Neural cell (in vitro differentiated cells): Measurements from ENCODE around the gene ADCY6.

Source experiments
- CTCF ChIP-seq: fragments of 450-650 bp; IDR thresholded peaks from 2 replicates; pipeline ENCODE4 v1.5.1; 2014; ENCODE audit warnings: antibody characterized with exemption, mild to moderate bottlenecking, moderate library complexity; ENCODE audit not compliant: poor library complexity, severe bottlenecking
- EP300 ChIP-seq: fragments of 450-650 bp; conservative IDR thresholded peaks from 2 replicates; pipeline ENCODE4 v1.6.1; 2014; ENCODE audit warnings: antibody characterized with exemption, mild to moderate bottlenecking, moderate library complexity; ENCODE audit not compliant: poor library complexity, severe bottlenecking
- EZH2 ChIP-seq: fragments of 200-600, 300-800 bp; shearing (Covaris generic), sonication (generic); IDR thresholded peaks from 2 replicates; pipeline ENCODE4 v1.6.1; 2014; ENCODE audit warnings: antibody characterized with exemption, low read length, borderline replicate concordance, mild to moderate bottlenecking; ENCODE audit not compliant: insufficient read depth, poor library complexity, severe bottlenecking
- MXI1 ChIP-seq: fragments of 450-650 bp; conservative IDR thresholded peaks from 2 replicates; pipeline ENCODE4 v1.6.1; 2014; ENCODE audit warnings: antibody characterized with exemption, mild to moderate bottlenecking; ENCODE audit not compliant: poor library complexity, severe bottlenecking
- POLR2AphosphoS5 ChIP-seq: IDR thresholded peaks from 2 replicates; pipeline ENCODE4 v1.6.1; 2012
- RAD21 ChIP-seq: fragments of 450-650 bp; conservative IDR thresholded peaks from 2 replicates; pipeline ENCODE4 v1.6.1; 2014; ENCODE audit warnings: antibody characterized with exemption, mild to moderate bottlenecking, moderate library complexity
- TAF1 ChIP-seq: IDR thresholded peaks from 2 replicates; pipeline ENCODE4 v1.6.1; 2012; ENCODE audit warnings: low read depth
- TF ChIP-seq, protein P1 (sequence below): IDR thresholded peaks from 2 replicates; pipeline ENCODE4 v1.6.1; 2012; ENCODE audit warnings: borderline replicate concordance

GRCh38 chr12:48765753-48766162 is 23.1 kb downstream of the ADCY6 start:
- TF ChIP-seq CTCF: no peak
- TF ChIP-seq EZH2: no peak
- TF ChIP-seq TAF1: no peak
- TF ChIP-seq POLR2AphosphoS5: no peak
- no peak for TF ChIP-seq RAD21
- TF ChIP-seq, protein P1, sequence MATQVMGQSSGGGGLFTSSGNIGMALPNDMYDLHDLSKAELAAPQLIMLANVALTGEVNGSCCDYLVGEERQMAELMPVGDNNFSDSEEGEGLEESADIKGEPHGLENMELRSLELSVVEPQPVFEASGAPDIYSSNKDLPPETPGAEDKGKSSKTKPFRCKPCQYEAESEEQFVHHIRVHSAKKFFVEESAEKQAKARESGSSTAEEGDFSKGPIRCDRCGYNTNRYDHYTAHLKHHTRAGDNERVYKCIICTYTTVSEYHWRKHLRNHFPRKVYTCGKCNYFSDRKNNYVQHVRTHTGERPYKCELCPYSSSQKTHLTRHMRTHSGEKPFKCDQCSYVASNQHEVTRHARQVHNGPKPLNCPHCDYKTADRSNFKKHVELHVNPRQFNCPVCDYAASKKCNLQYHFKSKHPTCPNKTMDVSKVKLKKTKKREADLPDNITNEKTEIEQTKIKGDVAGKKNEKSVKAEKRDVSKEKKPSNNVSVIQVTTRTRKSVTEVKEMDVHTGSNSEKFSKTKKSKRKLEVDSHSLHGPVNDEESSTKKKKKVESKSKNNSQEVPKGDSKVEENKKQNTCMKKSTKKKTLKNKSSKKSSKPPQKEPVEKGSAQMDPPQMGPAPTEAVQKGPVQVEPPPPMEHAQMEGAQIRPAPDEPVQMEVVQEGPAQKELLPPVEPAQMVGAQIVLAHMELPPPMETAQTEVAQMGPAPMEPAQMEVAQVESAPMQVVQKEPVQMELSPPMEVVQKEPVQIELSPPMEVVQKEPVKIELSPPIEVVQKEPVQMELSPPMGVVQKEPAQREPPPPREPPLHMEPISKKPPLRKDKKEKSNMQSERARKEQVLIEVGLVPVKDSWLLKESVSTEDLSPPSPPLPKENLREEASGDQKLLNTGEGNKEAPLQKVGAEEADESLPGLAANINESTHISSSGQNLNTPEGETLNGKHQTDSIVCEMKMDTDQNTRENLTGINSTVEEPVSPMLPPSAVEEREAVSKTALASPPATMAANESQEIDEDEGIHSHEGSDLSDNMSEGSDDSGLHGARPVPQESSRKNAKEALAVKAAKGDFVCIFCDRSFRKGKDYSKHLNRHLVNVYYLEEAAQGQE: no peak
- no peak for TF ChIP-seq EP300
- TF ChIP-seq MXI1: no peak
